GM21528 (cell line): ENCODE measurements around the gene LBHD2.

ENCODE experiments used
- ATAC-seq: cut with Tn5 transposase; IDR thresholded peaks from one replicate; pipeline ENCODE4 v1.9.1; 2021; ENCODE audit warnings: mild to moderate bottlenecking, moderate library complexity; ENCODE audit not compliant: unreplicated experiment, low FRiP score

LBHD2 gene

GRCh38 chr14:103089386-103090335, 5.7 kb downstream of the LBHD2 start:
- ATAC-seq: no peak

GRCh38 chr14:103090481-103091020, 6.5 kb downstream of the LBHD2 start:
- ATAC-seq: no peak

GRCh38 chr14:103091041-103091882, 7.3 kb downstream of the LBHD2 start:
- ATAC-seq: peak; percentile 54

- ATAC-seq: no peak
These were observed 7.8 kb downstream of the LBHD2 start for GRCh38 chr14:103091883-103092222.

- ATAC-seq: no peak
These were observed 9.9 kb downstream of the LBHD2 start for GRCh38 chr14:103093856-103094405.

GRCh38 chr14:103094406-103095209, 10.6 kb downstream of the LBHD2 start, which contains the start of gene EXOC3L4:
EXOC3L4 (plus strand) TSS chr14:103094725; CDS start chr14:103100220, 5,495 bp downstream.
- no peak for ATAC-seq

GRCh38 chr14:103095210-103095778, 11.3 kb downstream of the LBHD2 start:
- no peak for ATAC-seq

GRCh38 chr14:103096387-103096786, 12.4 kb downstream of the LBHD2 start:
- no peak for ATAC-seq

- ATAC-seq: no peak
These were observed 13.4 kb downstream of the LBHD2 start for GRCh38 chr14:103097244-103097993.

- ATAC-seq: no peak
These were observed 14.3 kb downstream of the LBHD2 start for GRCh38 chr14:103097994-103098957.

- no peak for ATAC-seq
These were observed 15.2 kb downstream of the LBHD2 start for GRCh38 chr14:103099081-103099732.

GRCh38 chr14:103099733-103100280, 15.8 kb downstream of the LBHD2 start:
- ATAC-seq: no peak

- ATAC-seq: no peak
These were observed 16.5 kb downstream of the LBHD2 start for GRCh38 chr14:103100281-103101121.

GRCh38 chr14:103101257-103101962, 17.4 kb downstream of the LBHD2 start:
- ATAC-seq: no peak

- no peak for ATAC-seq
These were observed 18.1 kb downstream of the LBHD2 start for GRCh38 chr14:103101963-103102688.
